ENCODE measurements around the gene OR6J1. TPM values are rescaled to one million over a fixed set of nuclear protein-coding genes. Genes with fewer than 3 reads are reported as not detected.
A peak's percentile ranks its signal among the peaks of the same experiment; 100 is the strongest.

The OR6J1 gene
- total RNA-seq (2013; cell fraction: nucleolus; rRNA removed) = 0.10 TPM in 1 of 2 replicates, not detected in the other
- total RNA-seq (2014; rRNA removed) = not detected in 2 replicates
- total RNA-seq (2014; rRNA removed; fragmentation: Illumina TruSeq; extraction: Trizol) = not detected in 2 replicates
- not detected in 2 replicates for total RNA-seq (2021)
- not detected for polyA plus RNA-seq (2011; ENCODE audit: low read depth)
- polyA plus RNA-seq (2011; rRNA removed) = not detected in 2 replicates
- polyA plus RNA-seq (2011; cell fraction: cytosol; rRNA removed) = not detected in 2 replicates
- 0.03 TPM in 1 of 2 replicates, not detected in the other for polyA plus RNA-seq (2011; cell fraction: nucleus; rRNA removed)
- not detected in 2 replicates for polyA plus RNA-seq (2012)
- not detected in 2 replicates for polyA plus RNA-seq (2014; fragmentation: Illumina TruSeq; extraction: Trizol)
- polyA plus RNA-seq (2014; fragmentation: Nextera tagmentation; extraction: Ambion mirVana) = not detected
- not detected in 2 replicates for polyA plus RNA-seq (2014; rRNA removed)
- not detected for polyA plus RNA-seq (2016; fragmentation: Nextera tagmentation; extraction: Ambion mirVana)
- polyA minus RNA-seq (2011; rRNA and poly(A)+ RNA removed) = 0.10 TPM in 1 of 2 replicates, not detected in the other
- not detected in 2 replicates for polyA minus RNA-seq (2011; cell fraction: cytosol; rRNA and poly(A)+ RNA removed)
- polyA minus RNA-seq (2011; cell fraction: nucleus; rRNA and poly(A)+ RNA removed) = not detected in 2 replicates
- Bru-seq, nascent RNA = percentile 10 among the genes with signal in this experiment
- percentile 19 among the genes with signal in this experiment for BruChase-seq, experiment 1, labeled RNA remaining after a 6-hour chase
- BruChase-seq, experiment 2, labeled RNA remaining after a 2-hour chase = percentile 10 among the genes with signal in this experiment
- long read RNA-seq, experiment 1 = 0 reads
- long read RNA-seq, experiment 2 = 0 reads

DNA sequence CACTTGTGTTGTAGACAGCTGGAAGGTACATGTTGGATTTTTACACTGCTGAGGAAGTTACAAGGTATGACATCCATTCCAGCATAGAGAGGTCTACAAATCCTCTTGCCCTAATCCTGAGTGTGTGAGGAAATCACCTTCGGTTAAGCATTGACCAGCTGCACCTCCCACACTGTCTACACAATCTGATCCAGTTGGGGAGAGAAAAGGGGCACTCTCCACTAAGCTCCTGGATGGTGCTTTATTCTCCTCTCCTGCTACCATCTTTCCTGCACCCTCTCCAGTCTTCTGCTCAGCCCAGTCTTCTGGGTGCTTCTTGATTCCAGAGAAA, at the start of gene OR6J1:
Gene OR6J1, minus strand, starts transcription at position 48 of the 331 bp plus-strand sequence. CDS start 9,541 bp downstream, outside the sequence.
- Histone ChIP-seq H3K27me3 (replicated peaks in 1 of 2; ENCODE audit: control insufficient read depth in 2 of 2, insufficient read depth in 2 of 2, low read length in 1 of 2) (no peaks in the 10 kb centered on the region), H3K9ac (ENCODE audit: control insufficient read depth, insufficient read depth, low read length) (no peak within 1 kb of the TSS), H3K4me1 (ENCODE audit: control insufficient read depth, insufficient read depth, low read length) (no peaks in the 10 kb centered on the region), H4K20me1 (ENCODE audit: control insufficient read depth, insufficient read depth) (no peaks in the 10 kb centered on the region), H3K4me2 (ENCODE audit: control insufficient read depth, insufficient read depth) (no peak within 1 kb of the TSS), H3K79me2 (ENCODE audit: control insufficient read depth, insufficient read depth, low read length) (no peaks in the 10 kb centered on the region), H3K36me3 (ENCODE audit: control insufficient read depth in 2 of 2, insufficient read depth in 2 of 2, low read length in 1 of 2) (no peaks in the 10 kb centered on the region), H3K9me3 (replicated peaks; ENCODE audit: control insufficient read depth, insufficient read depth, low read length) (no peaks in the 10 kb centered on the region), H2AFZ (ENCODE audit: control insufficient read depth, low read depth, low read length) (no peak within 1 kb of the TSS), H3K4me3 (no peak within 1 kb of the TSS), H3K27ac (ENCODE audit: control insufficient read depth, insufficient read depth) (no peak within 1 kb of the TSS)
- intact Hi-C loops (cut with micrococcal nuclease; ENCODE audit: unreplicated experiment) (loop anchor here (1.0 kb wide), 1 partner anchor 74 kb away; no protein-coding TSS in a partner anchor), in situ Hi-C loops (cut with MboI) (no loop called here)
- ChIA-PET POLR2A (no interaction called here), RAD21 (ENCODE audit: unreplicated experiment) (interaction anchor here (0.8 to 1.4 kb wide), 2 partner anchors 66 to 73 kb away, joined by 3 to 5 read pairs; no protein-coding TSS in a partner anchor), CTCF (interaction anchor here (1.0 to 5.4 kb wide), 8 partner anchors 9 to 254 kb away, joined by 4 to 36 read pairs (median 4); no protein-coding TSS in a partner anchor), SMC1A (ENCODE audit: uncharacterized antibody, unreplicated experiment) (interaction anchor here (1.2 to 3.2 kb wide), 4 partner anchors 9 to 73 kb away, joined by 3 to 15 read pairs (median 4); no protein-coding TSS in a partner anchor)
- no peak for FAIRE-seq
- DNase-seq (ENCODE audit: low read depth, low spot score) = no peak
- ATAC-seq = peak; percentile 15; the same call in 2 of the 3 replicates
- WGBS (ENCODE audit: insufficient coverage, insufficient replicate concordance, low lambda C conversion rate, missing lambda C conversion rate) = 0% methylated on average over 1 of the region's 1 CpG
- no TSS peak for BruUV-seq (replicated peaks)
- no peak for TF ChIP-seq SP1 (IDR thresholded peaks at IDR 0.05; ENCODE audit: low read depth, low read length)
- TF ChIP-seq ZZZ3 (IDR thresholded peaks at IDR 0.05; ENCODE audit: control insufficient read depth, insufficient read length, low read depth) = no peak
- TF ChIP-seq FOXK2 (IDR thresholded peaks at IDR 0.05) = 0 out of 2 replicates have a peak, but pooled peaks have one; percentile 37
- TF ChIP-seq SMAD5 (IDR thresholded peaks at IDR 0.05; ENCODE audit: low read depth) = no peak

DNA sequence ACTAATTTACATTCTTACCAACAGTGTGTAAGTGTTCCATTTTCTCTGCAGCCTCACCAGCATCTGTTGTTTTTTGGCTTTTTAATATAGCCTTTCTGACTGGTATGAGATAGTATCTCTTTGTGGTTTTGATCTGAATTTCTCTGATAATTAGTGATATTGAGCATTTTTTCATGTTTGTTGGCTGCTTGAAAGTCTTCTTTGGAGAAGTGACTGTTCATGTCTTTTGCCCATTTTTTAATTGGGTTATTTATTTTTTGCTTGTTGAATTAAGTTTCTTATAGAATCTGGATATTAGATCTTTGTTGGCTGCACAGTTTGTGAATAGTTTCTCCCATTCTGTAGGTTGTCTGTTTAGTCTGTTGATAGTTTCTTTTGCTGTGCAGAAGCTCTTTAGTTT, 48.0 kb upstream of the OR6J1 start:
- ChIA-PET SMC1A (ENCODE audit: uncharacterized antibody, unreplicated experiment) (interaction anchor here (1.1 to 1.8 kb wide), 2 partner anchors 11 to 32 kb away, joined by 3 to 4 read pairs; no protein-coding TSS in a partner anchor), POLR2A (no interaction called here)
- in situ Hi-C loops (cut with MboI) = no loop called here

More for the DNA sequence above, 48.0 kb upstream of the OR6J1 start:
- CTCF ChIA-PET = interaction anchor here (1.0 to 1.2 kb wide), 2 partner anchors 35 to 131 kb away, joined by 3 to 4 read pairs; no protein-coding TSS in a partner anchor
- intact Hi-C loops (cut with micrococcal nuclease; ENCODE audit: unreplicated experiment) = no loop called here
- Histone ChIP-seq H3K4me2 (ENCODE audit: control insufficient read depth, insufficient read depth) (no peak overlapping the region), H3K36me3 (ENCODE audit: control insufficient read depth in 2 of 2, insufficient read depth in 2 of 2, low read length in 1 of 2) (no peaks in the 10 kb centered on the region), H3K27ac (ENCODE audit: control insufficient read depth, insufficient read depth) (no peak overlapping the region), H3K4me1 (ENCODE audit: control insufficient read depth, insufficient read depth, low read length) (no peaks in the 10 kb centered on the region), H3K9ac (ENCODE audit: control insufficient read depth, insufficient read depth, low read length) (no peak overlapping the region), H4K20me1 (ENCODE audit: control insufficient read depth, insufficient read depth) (no peaks in the 10 kb centered on the region), H3K79me2 (ENCODE audit: control insufficient read depth, insufficient read depth, low read length) (no peaks in the 10 kb centered on the region), H3K9me3 (replicated peaks; ENCODE audit: control insufficient read depth, insufficient read depth, low read length) (no peaks in the 10 kb centered on the region; the same call in 1 of the 3 replicates), H2AFZ (ENCODE audit: control insufficient read depth, low read depth, low read length) (no peak overlapping the region), H3K4me3 (no peak overlapping the region), H3K27me3 (replicated peaks in 1 of 2; ENCODE audit: control insufficient read depth in 2 of 2, insufficient read depth in 2 of 2, low read length in 1 of 2) (no peaks in the 10 kb centered on the region; a peak in 1 of 4 replicates)
- FAIRE-seq = no peak
- no TSS peak for BruUV-seq (replicated peaks)
- DNase-seq (ENCODE audit: low read depth, low spot score) = no peak
- ATAC-seq = no peak
- RAD21 ChIA-PET (ENCODE audit: unreplicated experiment) = no interaction called here
- no peak for TF ChIP-seq NFYA (IDR thresholded peaks at IDR 0.05; ENCODE audit: borderline replicate concordance, low read depth, low read length)
